WI38 (cell line): ENCODE measurements around the gene RAB40C.

Experiments used
- H3K4me3 ChIP-seq: 2 replicates; pipeline ENCODE4 v1.5.1; 2011; ENCODE audit warnings: low read depth, mild to moderate bottlenecking, control low read depth, low read length
- TF ChIP-seq, protein P1 (sequence below): IDR thresholded peaks from 2 replicates; pipeline ENCODE4 v1.5.1; 2012; ENCODE audit warnings: low read depth, mild to moderate bottlenecking, control low read depth, low read length

The RAB40C gene

DNA sequence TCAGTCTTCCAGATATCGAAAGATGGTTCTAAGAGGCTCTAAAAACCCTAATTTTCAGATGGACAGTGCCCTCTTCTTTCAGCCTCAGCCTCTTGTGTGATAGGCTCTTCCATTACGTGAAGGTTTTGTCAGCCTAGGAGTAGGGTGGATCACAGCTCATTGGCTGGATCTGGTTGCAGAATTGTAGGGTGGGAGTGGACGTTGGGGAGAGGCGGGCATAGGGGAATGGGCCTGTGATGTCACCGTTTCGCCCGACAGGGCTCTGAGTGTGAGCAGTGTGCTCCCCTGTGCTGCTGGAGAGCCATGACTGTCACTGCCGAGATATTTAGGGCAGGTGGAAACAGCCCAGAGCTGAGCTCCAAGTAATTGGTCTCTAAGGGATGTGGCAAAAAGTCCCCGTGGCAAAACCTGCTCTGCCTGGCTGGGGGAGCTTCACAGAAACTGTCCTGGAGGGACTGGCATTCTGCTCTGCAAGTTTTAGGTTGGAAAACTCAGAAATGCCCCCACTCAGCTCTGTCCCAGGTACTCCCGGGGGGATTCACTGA, 34.7 kb downstream of the RAB40C start:
- no peak overlapping the region for H3K4me3 ChIP-seq
- TF ChIP-seq, protein P1, sequence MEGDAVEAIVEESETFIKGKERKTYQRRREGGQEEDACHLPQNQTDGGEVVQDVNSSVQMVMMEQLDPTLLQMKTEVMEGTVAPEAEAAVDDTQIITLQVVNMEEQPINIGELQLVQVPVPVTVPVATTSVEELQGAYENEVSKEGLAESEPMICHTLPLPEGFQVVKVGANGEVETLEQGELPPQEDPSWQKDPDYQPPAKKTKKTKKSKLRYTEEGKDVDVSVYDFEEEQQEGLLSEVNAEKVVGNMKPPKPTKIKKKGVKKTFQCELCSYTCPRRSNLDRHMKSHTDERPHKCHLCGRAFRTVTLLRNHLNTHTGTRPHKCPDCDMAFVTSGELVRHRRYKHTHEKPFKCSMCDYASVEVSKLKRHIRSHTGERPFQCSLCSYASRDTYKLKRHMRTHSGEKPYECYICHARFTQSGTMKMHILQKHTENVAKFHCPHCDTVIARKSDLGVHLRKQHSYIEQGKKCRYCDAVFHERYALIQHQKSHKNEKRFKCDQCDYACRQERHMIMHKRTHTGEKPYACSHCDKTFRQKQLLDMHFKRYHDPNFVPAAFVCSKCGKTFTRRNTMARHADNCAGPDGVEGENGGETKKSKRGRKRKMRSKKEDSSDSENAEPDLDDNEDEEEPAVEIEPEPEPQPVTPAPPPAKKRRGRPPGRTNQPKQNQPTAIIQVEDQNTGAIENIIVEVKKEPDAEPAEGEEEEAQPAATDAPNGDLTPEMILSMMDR: no peak

DNA sequence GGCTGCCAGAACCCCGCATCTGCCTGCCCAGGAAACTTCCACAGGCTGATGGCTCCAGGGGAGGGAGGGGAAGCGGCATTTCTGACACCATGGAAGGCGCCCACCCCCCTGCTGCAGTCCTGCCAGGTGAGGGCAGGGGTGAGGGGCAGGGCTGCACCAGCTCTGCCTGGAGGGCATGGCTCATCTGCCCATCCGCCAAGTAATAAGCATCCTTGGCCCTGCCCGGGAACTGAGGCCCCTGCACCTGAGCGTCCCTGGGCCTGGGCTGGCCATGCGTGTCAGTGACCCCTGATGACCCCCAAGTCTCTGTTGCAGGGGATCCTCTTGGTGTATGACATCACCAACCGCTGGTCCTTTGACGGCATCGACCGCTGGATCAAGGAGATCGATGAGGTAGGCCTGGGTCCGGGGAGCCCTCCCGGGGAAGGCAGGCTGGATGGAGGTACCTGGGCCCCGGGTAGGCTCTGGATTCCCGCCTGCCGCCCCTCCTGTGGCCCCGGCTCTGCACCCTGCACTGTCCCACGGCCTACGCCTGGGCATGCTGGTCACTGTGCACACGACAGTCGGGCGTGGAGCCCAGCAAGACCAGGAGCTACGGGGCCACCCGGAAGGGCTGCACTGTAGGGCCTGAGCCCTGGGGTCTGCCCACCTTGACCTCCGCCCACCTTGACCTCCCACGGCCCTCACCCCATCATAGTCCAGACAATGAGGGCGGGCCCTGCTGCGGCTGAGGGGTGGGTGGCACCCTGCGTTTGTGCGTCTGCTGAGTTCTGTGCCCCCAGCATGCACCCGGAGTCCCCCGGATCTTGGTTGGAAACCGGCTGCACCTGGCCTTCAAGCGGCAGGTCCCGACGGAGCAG, 35.5 kb downstream of the RAB40C start:
- TF ChIP-seq, protein P1: no peak
- no peak overlapping the region for H3K4me3 ChIP-seq

DNA sequence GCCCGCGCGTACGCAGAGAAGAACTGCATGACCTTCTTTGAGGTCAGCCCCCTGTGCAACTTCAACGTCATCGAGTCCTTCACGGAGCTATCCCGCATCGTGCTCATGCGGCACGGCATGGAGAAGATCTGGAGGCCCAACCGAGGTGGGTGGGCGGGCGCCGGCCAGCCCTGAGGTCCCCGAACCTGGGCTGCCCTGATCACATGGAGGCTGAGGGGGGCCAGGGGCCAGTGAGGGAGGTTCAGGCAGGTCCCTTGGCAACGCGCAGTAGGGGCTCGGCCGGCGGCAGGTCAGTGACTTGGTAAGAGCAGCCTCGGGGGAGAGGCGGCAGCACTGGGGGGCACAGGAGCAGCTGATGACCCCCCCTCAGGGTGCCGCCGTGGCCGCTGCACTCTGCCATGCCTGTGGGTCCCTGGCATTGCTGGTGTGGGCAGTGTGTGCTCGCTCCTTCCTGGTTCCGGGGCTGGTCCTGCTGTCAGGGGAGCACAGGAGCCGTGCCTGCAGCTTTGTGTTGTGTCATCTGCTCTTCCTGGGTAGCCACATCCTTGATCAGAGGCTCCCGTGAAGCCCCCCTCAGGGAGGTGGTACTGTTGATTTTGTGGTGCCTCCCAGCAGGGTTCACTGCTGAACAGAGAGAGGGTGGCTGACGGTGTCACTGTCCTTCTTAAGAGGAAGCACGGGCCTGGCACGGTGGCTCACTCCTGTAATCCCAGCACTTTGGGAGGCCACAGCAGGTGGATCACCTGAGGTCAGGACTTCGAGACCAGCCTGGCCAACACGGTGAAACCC, 36.3 kb downstream of the RAB40C start:
- no peak overlapping the region for H3K4me3 ChIP-seq
- TF ChIP-seq, protein P1: no peak

DNA sequence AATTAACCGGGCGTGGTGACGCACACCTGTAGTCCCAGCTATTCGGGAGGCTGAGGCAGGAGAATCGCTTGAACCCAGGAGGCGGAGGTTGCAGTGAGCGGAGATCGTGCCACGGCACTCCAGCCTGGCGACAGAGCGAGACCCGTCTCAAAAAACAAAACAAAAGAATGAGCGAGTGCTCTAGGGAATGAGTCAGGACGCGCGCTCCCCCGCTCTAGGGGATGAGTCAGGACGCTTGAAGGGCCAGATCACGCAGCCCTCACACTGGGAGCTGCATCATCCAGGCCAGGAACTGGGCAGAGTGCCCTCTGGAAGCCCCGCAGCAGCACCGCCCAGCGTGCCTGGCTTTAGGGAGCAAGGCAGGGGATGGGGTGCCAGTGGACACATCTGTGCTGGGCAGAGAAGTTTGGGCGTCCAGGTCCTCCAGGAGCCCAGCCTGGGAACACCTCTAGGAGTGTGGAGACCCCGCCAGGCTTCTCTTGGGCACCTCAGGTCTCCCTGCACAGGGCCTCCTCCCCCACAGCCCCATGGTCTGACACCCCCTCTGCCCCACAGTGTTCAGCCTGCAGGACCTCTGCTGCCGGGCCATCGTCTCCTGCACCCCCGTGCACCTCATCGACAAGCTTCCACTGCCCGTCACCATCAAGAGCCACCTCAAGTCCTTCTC, 37.1 kb downstream of the RAB40C start:
- H3K4me3 ChIP-seq: no peak overlapping the region
- TF ChIP-seq, protein P1: no peak

DNA sequence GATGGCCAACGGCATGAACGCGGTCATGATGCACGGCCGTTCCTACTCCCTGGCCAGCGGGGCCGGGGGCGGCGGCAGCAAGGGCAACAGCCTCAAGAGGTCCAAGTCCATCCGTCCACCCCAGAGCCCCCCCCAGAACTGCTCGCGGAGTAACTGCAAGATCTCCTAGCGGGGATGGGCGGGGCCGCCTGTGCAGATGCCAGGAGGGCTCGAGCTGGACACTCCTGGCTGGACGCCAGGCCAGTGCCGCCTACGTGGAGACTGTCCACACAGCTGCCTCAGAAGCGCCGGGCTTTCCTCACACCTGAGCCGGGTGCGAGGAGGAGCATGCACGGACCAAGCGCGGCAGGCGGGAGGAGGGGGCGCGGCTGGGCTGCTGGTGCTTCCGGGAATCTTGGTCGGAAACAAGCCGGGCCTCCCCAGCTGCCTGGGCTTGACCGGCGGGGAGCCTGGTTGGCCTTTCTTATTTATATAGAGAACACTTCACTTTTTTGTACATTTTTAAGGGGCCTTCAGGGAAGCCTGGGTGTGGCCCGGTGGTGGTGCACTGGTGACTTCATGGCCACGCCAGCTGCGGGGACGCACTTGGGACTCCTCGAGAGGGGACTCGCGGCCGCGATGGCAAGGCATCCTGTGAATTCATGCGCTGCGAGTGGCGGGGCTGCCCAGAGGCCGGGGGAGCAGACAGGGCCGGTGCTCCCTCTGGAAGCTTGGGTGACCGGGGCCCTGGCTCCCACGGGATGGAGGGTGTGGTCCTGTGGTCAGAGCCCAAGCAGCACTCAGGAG, 37.8 kb downstream of the RAB40C start:
- no peak overlapping the region for H3K4me3 ChIP-seq
- TF ChIP-seq, protein P1: no peak

DNA sequence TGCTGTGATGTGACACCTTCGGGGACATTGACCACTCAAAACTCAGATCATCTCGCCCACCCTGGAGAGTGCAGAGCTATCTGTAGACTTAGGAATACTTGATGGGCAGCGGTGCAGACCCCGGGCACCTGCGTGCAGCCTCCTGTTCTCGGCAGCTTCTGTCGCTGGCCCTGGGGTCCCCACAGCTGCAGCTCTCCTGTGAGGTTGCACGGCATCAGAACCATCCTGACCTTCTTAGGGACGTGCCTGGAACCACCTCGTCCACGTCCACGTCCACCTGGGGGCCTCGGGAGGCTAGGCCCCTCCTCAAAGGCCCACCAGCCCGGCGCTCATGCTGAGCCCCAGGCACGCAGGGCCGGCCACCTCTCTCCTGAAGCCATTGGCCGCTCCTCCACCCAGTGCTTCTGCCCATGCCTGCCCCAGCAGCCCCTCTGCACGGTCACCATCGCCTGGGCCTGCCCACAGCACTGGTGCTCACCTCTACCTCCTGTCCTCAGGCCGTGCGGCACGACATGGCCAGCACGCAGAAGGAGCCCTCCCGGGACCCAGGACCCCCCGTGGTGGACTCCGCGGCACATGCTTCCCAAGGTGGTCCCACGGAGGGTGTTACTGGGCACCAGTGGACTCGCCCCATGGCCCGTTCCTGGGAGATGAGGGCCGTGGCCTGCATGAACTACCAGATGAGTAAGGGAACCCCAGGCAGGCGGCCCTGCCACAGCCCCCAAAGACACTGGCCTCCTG, 38.6 kb downstream of the RAB40C start:
- TF ChIP-seq, protein P1: no peak
- H3K4me3 ChIP-seq: no peak overlapping the region
